Fibroblast of lung (primary cell): ENCODE results near the gene IFT122.

Experiments used
- CTCF ChIP-seq, 2 donors: IDR thresholded peaks in 1 of 2; conservative IDR thresholded peaks in 1 of 2; 1 replicate in 1 of 2; 2 replicates in 1 of 2; pipeline ENCODE4 v1.5.1; 2011 to 2012; ENCODE audit warnings: low read length in 2 of 2, control low read depth in 1 of 2, inconsistent platforms in 1 of 2, low read depth in 1 of 2, mild to moderate bottlenecking in 1 of 2
- EZH2 ChIP-seq: IDR thresholded peaks from 2 replicates; pipeline ENCODE4 v1.5.1; 2012; ENCODE audit warnings: low read length, control low read depth, mild to moderate bottlenecking; ENCODE audit errors: missing control alignments

DNA sequence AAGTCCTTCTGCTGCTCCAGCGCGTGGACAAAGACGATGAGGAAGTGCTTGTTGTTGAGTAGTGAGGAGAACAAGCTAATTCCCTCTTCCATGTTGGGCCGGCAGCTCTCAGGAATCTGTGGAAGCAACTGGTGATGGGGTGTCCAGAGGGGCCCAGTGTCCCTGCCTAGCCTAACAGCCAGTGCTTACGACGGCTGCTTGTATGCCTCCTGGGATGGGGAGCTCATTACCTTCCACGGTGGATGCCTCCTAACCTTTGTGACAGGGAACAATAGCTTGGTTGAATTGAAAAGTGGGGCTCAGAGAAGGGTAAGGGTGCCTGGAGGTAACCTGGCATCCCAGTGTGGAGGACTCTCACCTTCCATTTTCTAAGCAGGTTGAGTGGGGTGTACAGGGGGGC lies 125.9 kb downstream of the IFT122 start:
- no peak for TF ChIP-seq CTCF (conservative IDR thresholded peaks at IDR 0.05 in 1 of 2, IDR thresholded peaks at IDR 0.05 in 1 of 2; ENCODE audit: low read depth in 1 of 2, low read length in 2 of 2)
- no peak for TF ChIP-seq EZH2
